Stomach (tissue), 9 donors: ENCODE data around the gene SRPRA. TPM values are rescaled to one million over a fixed set of nuclear protein-coding genes. Genes with fewer than 3 reads are reported as not detected.
"Not testable (repeated sequence)": the region's sequence is repeated elsewhere in the genome, so short reads cannot be mapped to it uniquely, and the experiment has no call there.

Experiments
- DNase-seq, 2 donors: peaks; one replicate each; pipeline versions ENCODE4 v3.0.0 to v3.0.0-alpha.2; 2013 to 2019
- H3K27ac ChIP-seq, 5 donors: fragments of 200-600 bp in 4 of 5; sonication (generic) in 4 of 5; one replicate each; pipeline ENCODE4 v1.5.1; 2013 to 2019; ENCODE audit warnings: mild to moderate bottlenecking in 1 of 5, moderate library complexity in 1 of 5
- H3K27me3 ChIP-seq, 3 donors: fragments of 200-600 bp; sonication (generic); one replicate each; pipeline ENCODE4 v1.5.1; 2017 to 2019; ENCODE audit warnings: mixed run types in 1 of 3
- H3K36me3 ChIP-seq, 4 donors: fragments of 200-600 bp; sonication (generic); 1 replicate in 3 of 4; 2 replicates in 1 of 4; pipeline ENCODE4 v1.5.1; 2016 to 2019
- H3K4me1 ChIP-seq, 4 donors: fragments of 200-600 bp; sonication (generic); one replicate each; pipeline ENCODE4 v1.5.1; 2016 to 2019
- H3K4me3 ChIP-seq, 4 donors: fragments of 200-600 bp; sonication (generic) in 3 of 4; one replicate each; pipeline ENCODE4 v1.5.1; 2016 to 2019; ENCODE audit warnings: mild to moderate bottlenecking in 1 of 4
- H3K9me3 ChIP-seq, 4 donors: fragments of 200-600 bp; sonication (generic); one replicate each; pipeline ENCODE4 v1.5.1; 2016 to 2019
- CTCF ChIP-seq, 7 experiments: fragments of 450-650 bp in 4 of 7; fragments of 200-600 bp in 3 of 7; sonication (generic) in 3 of 7; IDR thresholded peaks; one replicate each; pipeline ENCODE4 v1.5.1; 2016 to 2019; ENCODE audit warnings: antibody characterized with exemption in 7 of 7, control low read depth in 2 of 7, mild to moderate bottlenecking in 1 of 7
- EP300 ChIP-seq: sonication (generic); formaldehyde crosslinking; IDR thresholded peaks from one replicate; pipeline ENCODE4 v1.6.1; 2017; ENCODE audit warnings: antibody characterized with exemption
- POLR2A ChIP-seq, 4 donors: fragments of 450-650 bp; IDR thresholded peaks; one replicate each; pipeline ENCODE4 v1.6.1; 2016; ENCODE audit warnings: antibody characterized with exemption in 4 of 4, control low read depth in 2 of 4, mild to moderate bottlenecking in 1 of 4, moderate library complexity in 1 of 4
- POLR2AphosphoS5 ChIP-seq, 3 donors: sonication (generic); formaldehyde crosslinking; IDR thresholded peaks; one replicate each; pipeline ENCODE4 v1.6.1; 2016; ENCODE audit warnings: antibody characterized with exemption in 3 of 3
- WGBS, 5 donors: extraction: QIAGEN DNeasy Blood & Tissue Kit in 3 of 5; methylation state at CpG; one replicate each; pipeline versions ENCODE4 v1.1.5 to v1.1.7; 2013 to 2018; 5-methylcytosine and 5-hydroxymethylcytosine counted together
- intact Hi-C: fragments of 100-400 bp; cut with DNase I; formaldehyde crosslinking; loops from one replicate; pipeline ENCODE4 v1.15.1; 2023; ENCODE audit warnings: low total_unique reads
- polyA plus RNA-seq, 3 donors: library from polyadenylated mRNA; stranded (reverse); fragments of 200-250 nt; gene quantifications; one replicate each; pipeline ENCODE4 v1.2.3, GENCODE V29; 2013
- total RNA-seq, 5 donors: library from RNA; depleted of rRNA; stranded (reverse); fragments of >200 nt; gene quantifications; one replicate each; pipeline versions ENCODE4 v1.1.0 to v1.2.3, GENCODE V29; 2014 to 2016
- donor health status: healthy with polysubstance abuse.
- donor health status: Bipolar disorder and iron deficiency.
- donor health status: healthy.

SRPRA gene
- total and polyA plus RNA-seq, 8 donors: 13.9 to 255 (median 48.7) TPM

- Histone ChIP-seq H3K4me3 (no peak overlapping the region), H3K4me1 (peaks cover 0 to 9% (median 3%) of the 10 kb centered on the region in 4 donors), H3K9me3 (no peaks in the 10 kb centered on the region), H3K27ac (no peak overlapping the region), H3K27me3 (no peaks in the 10 kb centered on the region), H3K36me3 (peaks cover 16 to 82% (median 71%) of the 10 kb centered on the region in 4 donors)
- WGBS, 5 donors: 85 to 93% (median 91%) methylated on average over 4 of the region's 4 CpGs
- DNase-seq: no peak
- TF ChIP-seq CTCF (IDR thresholded peaks at IDR 0.05) (no peak), EP300 (no peak), POLR2AphosphoS5 (IDR thresholded peaks at IDR 0.05) (no peak), POLR2A (IDR thresholded peaks at IDR 0.05) (no peak)
- intact Hi-C loops: no loop called here
Observed at GRCh38 chr11:126256216-126256615, 12.5 kb downstream of the SRPRA start.

DNA sequence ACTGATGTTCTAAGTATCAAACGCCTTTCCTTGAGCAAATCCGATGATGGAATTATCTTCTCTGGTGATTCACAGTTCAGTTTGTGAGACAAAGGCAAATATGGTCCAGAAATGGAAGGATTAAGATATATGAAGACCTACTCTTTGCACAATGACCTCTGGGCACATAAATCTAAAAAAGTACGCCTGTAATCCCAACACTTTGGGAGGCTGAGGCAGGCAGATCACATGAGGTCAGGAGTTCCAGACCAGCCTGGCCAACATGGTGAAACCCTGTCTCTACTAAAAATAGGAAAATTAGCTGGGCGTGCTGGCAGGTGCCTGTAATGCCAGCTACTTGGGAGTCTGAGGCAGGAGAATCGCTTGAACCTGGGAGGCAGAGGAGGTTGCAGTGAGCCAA lies 13.2 kb downstream of the SRPRA start:
- WGBS, 5 donors: 92 to 95% (median 93%) methylated on average over 5 of the region's 5 CpGs
- intact Hi-C loops, H3K4me3 ChIP-seq: not testable (repeated sequence)

DNA sequence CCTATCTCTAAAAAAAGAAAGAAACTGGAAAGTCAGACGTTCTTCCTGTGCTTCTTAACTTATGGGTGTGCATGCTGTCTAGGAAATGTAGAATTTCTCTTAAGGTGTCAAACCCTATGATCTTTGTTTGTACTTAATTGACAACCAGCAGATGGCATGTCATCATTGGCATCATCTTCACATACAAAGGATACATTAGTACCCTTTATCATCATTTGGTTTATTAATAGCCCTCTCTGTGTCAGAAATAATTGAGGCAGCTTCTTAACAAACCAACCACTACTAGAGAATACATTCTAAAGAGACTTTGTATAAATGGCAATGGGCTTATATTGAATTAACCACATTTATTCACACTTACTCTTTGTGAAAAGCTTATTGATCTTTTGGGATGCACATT lies 13.9 kb downstream of the SRPRA start:
- Histone ChIP-seq H3K36me3 (peaks cover 16 to 83% (median 67%) of the 10 kb centered on the region in 4 donors), H3K4me3 (no peak overlapping the region), H3K9me3 (no peaks in the 10 kb centered on the region), H3K4me1 (peaks cover 0 to 9% (median 3%) of the 10 kb centered on the region in 4 donors), H3K27me3 (no peaks in the 10 kb centered on the region), H3K27ac (no peak overlapping the region)
- no peak for DNase-seq
- intact Hi-C loops: no loop called here
- TF ChIP-seq POLR2A (IDR thresholded peaks at IDR 0.05) (no peak), EP300 (no peak), POLR2AphosphoS5 (IDR thresholded peaks at IDR 0.05) (no peak), CTCF (IDR thresholded peaks at IDR 0.05) (no peak)
- 57 to 80% (median 72%) methylated on average over 1 of the region's 1 CpG for WGBS, 5 donors

More for the DNA sequence above, 13.2 kb downstream of the SRPRA start:
- H3K9me3 ChIP-seq, H3K4me1 ChIP-seq, DNase-seq, H3K27me3 ChIP-seq, H3K27ac ChIP-seq: not testable (repeated sequence)
- H3K36me3 ChIP-seq: peaks cover 16 to 83% (median 68%) of the 10 kb centered on the region in 4 donors

- no peak for TF ChIP-seq POLR2AphosphoS5 (IDR thresholded peaks at IDR 0.05)
- no peak for TF ChIP-seq POLR2A (IDR thresholded peaks at IDR 0.05)
- no peak for TF ChIP-seq CTCF (IDR thresholded peaks at IDR 0.05)
- no peak for TF ChIP-seq EP300
- intact Hi-C loops: no loop called here
- DNase-seq: no peak
- Histone ChIP-seq H3K36me3 (peaks cover 14 to 89% (median 73%) of the 10 kb centered on the region in 4 donors), H3K27ac (no peak overlapping the region), H3K27me3 (no peaks in the 10 kb centered on the region), H3K4me3 (no peak overlapping the region), H3K9me3 (no peaks in the 10 kb centered on the region), H3K4me1 (peaks cover 0 to 9% (median 3%) of the 10 kb centered on the region in 4 donors)
- 31 to 72% (median 45%) methylated on average over 4 of the region's 4 CpGs for WGBS, 5 donors
Observed at GRCh38 chr11:126253265-126253664, 15.4 kb downstream of the SRPRA start.

- DNase-seq: no peak
- no peak overlapping the region for H3K4me3 ChIP-seq
- TF ChIP-seq POLR2AphosphoS5 (IDR thresholded peaks at IDR 0.05): no peak
- TF ChIP-seq EP300: no peak
- TF ChIP-seq POLR2A (IDR thresholded peaks at IDR 0.05): no peak
- no peak for TF ChIP-seq CTCF (IDR thresholded peaks at IDR 0.05)
- H3K27ac ChIP-seq: no peak overlapping the region
- intact Hi-C loops: no loop called here
- H3K4me1 ChIP-seq: no peaks in the 10 kb centered on the region
- H3K27me3 ChIP-seq: no peaks in the 10 kb centered on the region
- H3K9me3 ChIP-seq: no peaks in the 10 kb centered on the region
- WGBS, 5 donors: 76 to 92% (median 86%) methylated on average over 2 of the region's 2 CpGs
- peaks cover 22 to 89% (median 73%) of the 10 kb centered on the region in 4 donors for H3K36me3 ChIP-seq
Observed at GRCh38 chr11:126246636-126247035, 22.1 kb downstream of the SRPRA start.
